HepG2 (cell line): ENCODE results near the gene DDX6. TPM values are rescaled to one million over a fixed set of nuclear protein-coding genes. Genes with fewer than 3 reads are reported as not detected.
"Not testable (repeated sequence)": the region's sequence is repeated elsewhere in the genome, so short reads cannot be mapped to it uniquely, and the experiment has no call there.

Experiments
- ATAC-seq: fragments of 200-7000 bp; cut with Tn5 transposase; 3 replicates; pipeline ENCODE4 v1.9.1; 2020; ENCODE audit warnings: mild to moderate bottlenecking, moderate library complexity
- BruUV-seq: library from RNA; stranded (reverse); fragments of 400-500 nt; replicated peaks from 2 replicates; lab custom pipeline; 2021; lab: Mats Ljungman, UMichigan
- CTCF ChIA-PET: fragments of 300-600 bp; formaldehyde crosslinking; extraction: SDS; loops from one replicate; lab custom pipeline; 2021; ENCODE audit warnings: low total read pairs, inconsistent platforms, low intra/inter-chr PET ratio; lab: Yijun Ruan, JAX
- POLR2A ChIA-PET: fragments of 350-600 bp; sonication (Branson Sonifier 250); formaldehyde crosslinking; loops from one replicate; lab custom pipeline; 2020; ENCODE audit warnings: antibody characterized with exemption, inconsistent platforms; lab: Yijun Ruan, JAX
- DNase-seq: peaks from one replicate; pipeline ENCODE4 v3.0.0-alpha.2; 2015; ENCODE audit warnings: low spot score
- FAIRE-seq: peaks from 3 replicates; lab custom pipeline; 2011; peaks lifted over from hg19 to GRCh38; lab: Jason Lieb, UNC
- H2AFZ ChIP-seq: one replicate; pipeline ENCODE4 v1.6.1; 2011; ENCODE audit warnings: low read length, inconsistent platforms
- H3K27ac ChIP-seq: fragments of 300-600 bp; 3 replicates; pipeline ENCODE4 v1.8.0; 2011; ENCODE audit warnings: mixed run types, mild to moderate bottlenecking, mixed read lengths, low read length, inconsistent platforms; ENCODE audit not compliant: insufficient read depth; ENCODE audit errors: extremely low read length
- H3K27me3 ChIP-seq, 2 experiments: fragments of 200-600 bp in 1 of 2; 2 replicates in 1 of 2; 3 replicates in 1 of 2; pipeline versions ENCODE4 v1.6.0 to v1.8.0; 2011; ENCODE audit warnings: low read length in 2 of 2, mild to moderate bottlenecking in 2 of 2, moderate library complexity in 2 of 2, inconsistent platforms in 1 of 2; ENCODE audit not compliant: insufficient read depth in 2 of 2, control insufficient read depth in 1 of 2
- H3K36me3 ChIP-seq, 2 experiments: fragments of 200-600 bp in 1 of 2; replicated peaks in 1 of 2; 2 replicates in 1 of 2; 3 replicates in 1 of 2; pipeline versions ENCODE4 v1.5.1 to v1.8.0; 2011; ENCODE audit warnings: low read length in 2 of 2, inconsistent platforms in 1 of 2; ENCODE audit not compliant: insufficient read depth in 2 of 2, control insufficient read depth in 1 of 2
- H3K4me1 ChIP-seq: 2 replicates; pipeline ENCODE4 v1.5.1; 2012; ENCODE audit warnings: low read length, inconsistent platforms; ENCODE audit not compliant: insufficient read depth
- H3K4me2 ChIP-seq: 2 replicates; pipeline ENCODE4 v1.6.0; 2011; ENCODE audit warnings: low read depth, low read length, inconsistent platforms
- H3K4me3 ChIP-seq, 3 experiments: fragments of 200-600 bp in 1 of 3; sonication (generic), shearing (Covaris generic) in 1 of 3; replicated peaks in 1 of 3; 2 replicates each; pipeline ENCODE4 v1.5.1; 2011 to 2016; ENCODE audit warnings: low read length in 3 of 3, inconsistent platforms in 2 of 3, low read depth in 2 of 3, mild to moderate bottlenecking in 2 of 3, control low read depth in 1 of 3, mixed read lengths in 1 of 3; ENCODE audit not compliant: insufficient read depth in 1 of 3
- H3K79me2 ChIP-seq: one replicate; pipeline ENCODE4 v1.6.1; 2011; ENCODE audit warnings: low read length, inconsistent platforms; ENCODE audit not compliant: insufficient read depth
- H3K9ac ChIP-seq: 2 replicates; pipeline ENCODE4 v1.6.0; 2011; ENCODE audit warnings: mild to moderate bottlenecking, low read depth, low read length, inconsistent platforms; ENCODE audit not compliant: insufficient read depth
- H3K9me3 ChIP-seq: 2 replicates; pipeline ENCODE4 v1.5.1; 2012; ENCODE audit warnings: mild to moderate bottlenecking, low read length
- H4K20me1 ChIP-seq: 2 replicates; pipeline ENCODE4 v1.6.0; 2011; ENCODE audit warnings: inconsistent platforms, mild to moderate bottlenecking, low read length, moderate library complexity; ENCODE audit not compliant: insufficient read depth
- CBX1 ChIP-seq: IDR thresholded peaks from one replicate; pipeline ENCODE4 v1.6.1; 2016; ENCODE audit warnings: antibody characterized with exemption, low read depth
- DR1 ChIP-seq: sonication (generic); formaldehyde crosslinking; IDR thresholded peaks from 2 replicates; pipeline ENCODE4 v1.8.0; 2021; ENCODE audit warnings: mild to moderate bottlenecking, missing genetic modification reagents, inconsistent platforms
- HNF4A ChIP-seq: sonication (generic); formaldehyde crosslinking; IDR thresholded peaks from 2 replicates; pipeline ENCODE4 v1.4.0; 2020; ENCODE audit warnings: missing genetic modification reagents
- RFXAP ChIP-seq: sonication (generic); formaldehyde crosslinking; IDR thresholded peaks from 2 replicates; pipeline ENCODE4 v1.4.0; 2020; ENCODE audit warnings: missing genetic modification reagents, borderline replicate concordance
- SP5 ChIP-seq: IDR thresholded peaks from 2 replicates; pipeline ENCODE4 v1.6.1; 2016; ENCODE audit warnings: low read depth, borderline replicate concordance
- TCF7L2 ChIP-seq: IDR thresholded peaks from 2 replicates; pipeline ENCODE4 v1.6.1; 2011; ENCODE audit warnings: mild to moderate bottlenecking, low read depth, low read length, moderate library complexity
- ZNF446 ChIP-seq: sonication (generic); formaldehyde crosslinking; IDR thresholded peaks from 2 replicates; pipeline ENCODE4 v1.5.0; 2020; ENCODE audit warnings: mild to moderate bottlenecking, missing genetic modification reagents
- WGBS: methylation state at CpG from one replicate; pipeline ENCODE4 v1.1.6; 2017; ENCODE audit warnings: low lambda C conversion rate; 5-methylcytosine and 5-hydroxymethylcytosine counted together
- in situ Hi-C: cut with HindIII; loops from 2 replicates; pipeline ENCODE4 v1.10.0; 2017; ENCODE audit warnings: low pct_unique_long_range_greater_than_20kb; ENCODE audit not compliant: extremely low pct_ligation_motif_present
- intact Hi-C: fragments of 100-400 bp; cut with micrococcal nuclease; formaldehyde crosslinking; loops from one replicate; pipeline ENCODE4 v1.10.0; 2022; ENCODE audit not compliant: unreplicated experiment
- polyA plus RNA-seq, 8 experiments: library from polyadenylated mRNA; depleted of rRNA in 3 of 8; stranded (reverse) in 7 of 8; unstranded in 1 of 8; fragments of >200 nt; fragmentation: Illumina TruSeq in 4 of 8; extraction: Trizol in 4 of 8; gene quantifications; 2 replicates each; pipeline versions ENCODE4 v1.2.1 to v1.2.3, GENCODE V29; 2011 to 2016; ENCODE audit warnings: low read depth in 4 of 8, missing spikeins in 1 of 8, mixed read lengths in 1 of 8; ENCODE audit not compliant: insufficient read depth in 1 of 8
- total RNA-seq, 5 experiments: library from RNA; depleted of rRNA; stranded (reverse); fragments of >200 nt; fragmentation: Illumina TruSeq; extraction: Trizol; gene quantifications; 2 replicates each; pipeline ENCODE4 v1.2.3, GENCODE V29; 2016; ENCODE audit warnings: low read depth in 1 of 5
- TF ChIP-seq, protein P1 (sequence below): sonication (generic); formaldehyde crosslinking; IDR thresholded peaks from 2 replicates; pipeline ENCODE4 v1.4.0; 2020; ENCODE audit warnings: low read depth, mild to moderate bottlenecking, missing genetic modification reagents
- TF ChIP-seq, protein P2 (sequence below): sonication (generic); formaldehyde crosslinking; IDR thresholded peaks from 2 replicates; pipeline ENCODE4 v1.4.0; 2020; ENCODE audit warnings: mild to moderate bottlenecking, missing genetic modification reagents

Gene DDX6
- total and polyA plus RNA-seq, 2 of the 13 experiments (the other 11 are each of a cell fraction or from before 2014, with no cell fraction given) = 20.9 to 59.2 TPM

DNA sequence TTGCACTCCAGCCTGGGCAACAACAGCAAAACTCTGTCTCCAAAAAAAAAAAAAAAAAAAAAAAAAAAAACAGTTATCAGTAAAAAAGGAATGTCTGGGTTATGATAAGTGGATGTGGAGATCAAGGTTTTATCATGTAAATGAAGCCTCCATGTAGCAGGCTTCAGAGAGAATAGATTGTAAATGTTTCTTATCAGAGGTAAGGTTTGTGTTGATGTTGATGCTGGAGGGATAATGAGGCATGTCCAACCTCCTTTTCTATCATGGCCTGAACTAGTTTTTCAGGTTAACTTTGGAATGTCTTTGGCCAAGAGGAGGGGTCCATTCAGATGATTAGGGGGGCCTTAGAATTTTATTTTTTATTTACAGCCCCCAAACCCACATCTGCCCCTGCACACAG lies 76.1 kb downstream of the DDX6 start (continued):
- TF ChIP-seq, protein P1, sequence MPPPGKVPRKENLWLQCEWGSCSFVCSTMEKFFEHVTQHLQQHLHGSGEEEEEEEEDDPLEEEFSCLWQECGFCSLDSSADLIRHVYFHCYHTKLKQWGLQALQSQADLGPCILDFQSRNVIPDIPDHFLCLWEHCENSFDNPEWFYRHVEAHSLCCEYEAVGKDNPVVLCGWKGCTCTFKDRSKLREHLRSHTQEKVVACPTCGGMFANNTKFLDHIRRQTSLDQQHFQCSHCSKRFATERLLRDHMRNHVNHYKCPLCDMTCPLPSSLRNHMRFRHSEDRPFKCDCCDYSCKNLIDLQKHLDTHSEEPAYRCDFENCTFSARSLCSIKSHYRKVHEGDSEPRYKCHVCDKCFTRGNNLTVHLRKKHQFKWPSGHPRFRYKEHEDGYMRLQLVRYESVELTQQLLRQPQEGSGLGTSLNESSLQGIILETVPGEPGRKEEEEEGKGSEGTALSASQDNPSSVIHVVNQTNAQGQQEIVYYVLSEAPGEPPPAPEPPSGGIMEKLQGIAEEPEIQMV (CRISPR knock-in tag) = no peak
- no peak for TF ChIP-seq CBX1
- TF ChIP-seq DR1 (CRISPR knock-in tag) = no peak

DNA sequence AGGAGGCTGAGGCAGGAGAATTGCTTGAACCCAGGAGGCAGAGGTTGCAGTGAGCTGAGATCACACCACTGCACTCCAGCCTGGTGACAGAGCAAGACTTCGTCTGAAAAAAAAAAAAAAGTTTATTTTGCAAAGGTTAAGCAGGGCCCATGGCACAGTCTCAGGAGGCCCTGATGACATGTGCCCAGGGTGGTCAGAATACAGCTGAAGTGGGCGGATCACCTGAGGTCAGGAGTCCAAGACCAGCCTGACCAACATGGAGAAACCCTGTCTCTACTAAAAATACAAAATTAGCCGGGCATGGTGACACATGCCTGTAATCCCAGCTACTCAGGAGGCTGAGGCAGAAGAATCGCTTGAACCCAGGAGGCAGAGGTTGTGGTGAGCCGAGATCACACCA lies 76.5 kb downstream of the DDX6 start:
- H4K20me1 ChIP-seq, H3K9ac ChIP-seq, H3K36me3 ChIP-seq, intact Hi-C loops, POLR2A ChIA-PET, in situ Hi-C loops, DNase-seq, FAIRE-seq, H3K9me3 ChIP-seq, H3K79me2 ChIP-seq, BruUV-seq, H3K4me2 ChIP-seq: not testable (repeated sequence)
- H3K4me1 ChIP-seq = peaks cover 22% of the 10 kb centered on the region
- WGBS = 1% methylated on average over 5 of the region's 5 CpGs
- TF ChIP-seq HNF4A = peak; percentile 48; the same call in 1 of the 2 replicates
- peak; percentile 54; the same call in 1 of the 2 replicates for TF ChIP-seq SP5 (CRISPR knock-in tag)
- TF ChIP-seq, all 625 proteins: peak for 2; not testable (repeated sequence) for 623
- CTCF ChIA-PET, H2AFZ ChIP-seq, H3K27ac ChIP-seq, H3K27me3 ChIP-seq, H3K4me3 ChIP-seq: not testable (repeated sequence)
- ATAC-seq = peak; percentile 59

DNA sequence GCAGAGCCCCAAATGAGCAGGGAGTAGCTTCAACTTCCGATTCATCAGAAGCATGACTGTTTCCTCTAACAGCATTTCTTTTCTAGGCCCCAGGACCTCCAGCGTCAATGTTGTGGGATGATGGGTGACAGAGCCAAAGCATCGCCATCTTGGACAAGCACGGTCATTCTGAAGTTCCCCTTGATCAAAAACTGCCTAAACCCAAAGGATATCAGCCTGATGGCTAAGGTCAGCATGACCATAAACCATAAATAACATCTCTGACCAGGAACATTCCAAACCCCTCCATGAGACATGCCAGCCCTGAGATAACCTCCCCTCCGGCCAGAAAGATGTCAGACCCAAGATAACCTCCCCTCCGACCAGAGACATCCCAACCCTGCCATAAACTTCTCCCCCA lies 82.7 kb downstream of the DDX6 start:
- Histone ChIP-seq H3K36me3 (no peaks in the 10 kb centered on the region), H3K27ac (no peak overlapping the region), H3K79me2 (no peaks in the 10 kb centered on the region), H3K4me1 (peaks cover 11% of the 10 kb centered on the region; the same call in 1 of the 2 replicates), H3K4me3 (no peak overlapping the region), H4K20me1 (no peaks in the 10 kb centered on the region), H2AFZ (no peak overlapping the region), H3K9ac (no peak overlapping the region), H3K9me3 (no peaks in the 10 kb centered on the region), H3K4me2 (no peak overlapping the region), H3K27me3 (peaks cover 1 to 9% of the 10 kb centered on the region in 2 experiments; a peak in 2 of 5 replicates)
- 40% methylated on average over 6 of the region's 6 CpGs for WGBS
- CTCF ChIA-PET = no interaction called here
- intact Hi-C loops = no loop called here
- FAIRE-seq = no peak
- POLR2A ChIA-PET = no interaction called here
- BruUV-seq = no TSS peak
- DNase-seq = no peak
- no peak for ATAC-seq
- in situ Hi-C loops = no loop called here
- TF ChIP-seq, protein P2, sequence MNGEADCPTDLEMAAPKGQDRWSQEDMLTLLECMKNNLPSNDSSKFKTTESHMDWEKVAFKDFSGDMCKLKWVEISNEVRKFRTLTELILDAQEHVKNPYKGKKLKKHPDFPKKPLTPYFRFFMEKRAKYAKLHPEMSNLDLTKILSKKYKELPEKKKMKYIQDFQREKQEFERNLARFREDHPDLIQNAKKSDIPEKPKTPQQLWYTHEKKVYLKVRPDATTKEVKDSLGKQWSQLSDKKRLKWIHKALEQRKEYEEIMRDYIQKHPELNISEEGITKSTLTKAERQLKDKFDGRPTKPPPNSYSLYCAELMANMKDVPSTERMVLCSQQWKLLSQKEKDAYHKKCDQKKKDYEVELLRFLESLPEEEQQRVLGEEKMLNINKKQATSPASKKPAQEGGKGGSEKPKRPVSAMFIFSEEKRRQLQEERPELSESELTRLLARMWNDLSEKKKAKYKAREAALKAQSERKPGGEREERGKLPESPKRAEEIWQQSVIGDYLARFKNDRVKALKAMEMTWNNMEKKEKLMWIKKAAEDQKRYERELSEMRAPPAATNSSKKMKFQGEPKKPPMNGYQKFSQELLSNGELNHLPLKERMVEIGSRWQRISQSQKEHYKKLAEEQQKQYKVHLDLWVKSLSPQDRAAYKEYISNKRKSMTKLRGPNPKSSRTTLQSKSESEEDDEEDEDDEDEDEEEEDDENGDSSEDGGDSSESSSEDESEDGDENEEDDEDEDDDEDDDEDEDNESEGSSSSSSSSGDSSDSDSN (CRISPR knock-in tag) = no peak
- TF ChIP-seq RFXAP (CRISPR knock-in tag) = no peak
- TF ChIP-seq TCF7L2 = no peak
- TF ChIP-seq ZNF446 (CRISPR knock-in tag) = no peak
